Progenitor cell of endocrine pancreas (in vitro differentiated cells): ENCODE results near the gene PDZD2. TPM values are rescaled to one million over a fixed set of nuclear protein-coding genes. Genes with fewer than 3 reads are reported as not detected.

Experiments used
- DNase-seq: peaks from one replicate; pipeline ENCODE4 v3.0.0; 2021; ENCODE audit warnings: low spot score; ENCODE audit not compliant: unreplicated experiment
- H3K27ac Mint-ChIP-seq: 2 replicates; pipeline ENCODE4 v1.8.0; 2021; ENCODE audit warnings: mild to moderate bottlenecking, moderate library complexity, mixed read lengths
- H3K27me3 Mint-ChIP-seq: 2 replicates; pipeline ENCODE4 v1.8.0; 2021; ENCODE audit warnings: mixed read lengths
- H3K36me3 Mint-ChIP-seq: 2 replicates; pipeline ENCODE4 v1.8.0; 2022; ENCODE audit warnings: mixed read lengths; ENCODE audit not compliant: insufficient read depth
- H3K4me1 Mint-ChIP-seq: 2 replicates; pipeline ENCODE4 v1.8.0; 2021; ENCODE audit warnings: low read depth, mixed read lengths
- H3K4me3 Mint-ChIP-seq: 2 replicates; pipeline ENCODE4 v1.8.0; 2021; ENCODE audit warnings: low read depth, mild to moderate bottlenecking, moderate library complexity, mixed read lengths
- H3K9me3 Mint-ChIP-seq: 2 replicates; pipeline ENCODE4 v1.8.0; 2021; ENCODE audit warnings: low read depth, mixed read lengths
- total RNA-seq: library from RNA; stranded (reverse); gene quantifications from 2 replicates; pipeline ENCODE4 v1.2.1, GENCODE V29; 2021
- TF ChIP-seq, protein P1 (sequence below): fragments of 200-600 bp; sonication (generic); IDR thresholded peaks from one replicate; pipeline ENCODE4 v1.5.0; 2021; ENCODE audit warnings: antibody characterized with exemption, mild to moderate bottlenecking; ENCODE audit not compliant: unreplicated experiment

Gene PDZD2
- total RNA-seq, 1 donor from 2014 or later, result 3.1 TPM

DNA sequence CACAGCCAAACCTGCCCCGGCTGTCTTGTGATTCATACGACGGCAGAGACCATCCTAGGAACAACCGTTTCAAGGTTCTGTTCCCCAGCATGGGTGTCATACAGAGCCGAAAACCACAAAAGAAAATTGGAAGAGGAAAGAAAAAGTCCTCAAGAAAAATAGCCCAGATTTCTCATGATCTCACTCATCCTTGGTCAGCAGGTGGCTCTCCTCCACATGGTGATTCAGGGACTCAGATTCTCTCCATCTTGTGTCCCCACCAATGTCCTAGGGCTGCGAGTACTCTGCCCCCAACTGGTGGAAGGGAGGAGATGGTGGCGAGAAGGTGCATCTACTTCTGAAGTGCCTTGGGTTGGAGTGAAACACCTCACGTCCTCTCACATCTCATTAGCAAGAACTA lies 25.6 kb downstream of the PDZD2 start:
- H3K27me3 Mint-ChIP-seq, result peaks cover 3% of the 10 kb centered on the region
- H3K27ac Mint-ChIP-seq, result no peak overlapping the region
- H3K4me3 Mint-ChIP-seq, result no peak overlapping the region
- peaks cover 2% of the 10 kb centered on the region for H3K9me3 Mint-ChIP-seq
- no peaks in the 10 kb centered on the region for H3K36me3 Mint-ChIP-seq
- TF ChIP-seq, protein P1, sequence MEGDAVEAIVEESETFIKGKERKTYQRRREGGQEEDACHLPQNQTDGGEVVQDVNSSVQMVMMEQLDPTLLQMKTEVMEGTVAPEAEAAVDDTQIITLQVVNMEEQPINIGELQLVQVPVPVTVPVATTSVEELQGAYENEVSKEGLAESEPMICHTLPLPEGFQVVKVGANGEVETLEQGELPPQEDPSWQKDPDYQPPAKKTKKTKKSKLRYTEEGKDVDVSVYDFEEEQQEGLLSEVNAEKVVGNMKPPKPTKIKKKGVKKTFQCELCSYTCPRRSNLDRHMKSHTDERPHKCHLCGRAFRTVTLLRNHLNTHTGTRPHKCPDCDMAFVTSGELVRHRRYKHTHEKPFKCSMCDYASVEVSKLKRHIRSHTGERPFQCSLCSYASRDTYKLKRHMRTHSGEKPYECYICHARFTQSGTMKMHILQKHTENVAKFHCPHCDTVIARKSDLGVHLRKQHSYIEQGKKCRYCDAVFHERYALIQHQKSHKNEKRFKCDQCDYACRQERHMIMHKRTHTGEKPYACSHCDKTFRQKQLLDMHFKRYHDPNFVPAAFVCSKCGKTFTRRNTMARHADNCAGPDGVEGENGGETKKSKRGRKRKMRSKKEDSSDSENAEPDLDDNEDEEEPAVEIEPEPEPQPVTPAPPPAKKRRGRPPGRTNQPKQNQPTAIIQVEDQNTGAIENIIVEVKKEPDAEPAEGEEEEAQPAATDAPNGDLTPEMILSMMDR, result peak; percentile 17
- H3K4me1 Mint-ChIP-seq, result no peaks in the 10 kb centered on the region
- no peak for DNase-seq

DNA sequence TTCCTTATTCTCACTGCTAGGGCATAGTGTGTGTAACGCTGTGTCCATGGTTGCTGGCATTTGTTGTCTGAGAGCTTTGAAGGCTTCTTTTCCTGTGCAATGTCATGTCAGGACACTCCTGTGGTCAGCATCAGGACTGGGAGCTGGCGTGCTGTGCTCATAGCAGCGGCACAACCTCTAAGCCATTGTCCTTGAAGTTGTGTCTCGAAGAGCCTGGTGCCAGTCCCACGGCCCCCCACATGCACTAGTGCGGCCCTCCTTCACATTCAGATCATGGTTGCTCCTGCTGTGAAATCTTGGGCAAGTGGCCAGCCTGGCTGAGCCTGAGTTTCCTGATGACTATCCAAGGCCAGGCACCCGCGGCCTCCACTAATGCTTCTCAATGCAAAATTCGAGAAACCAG lies 32.4 kb downstream of the PDZD2 start:
- no peak for DNase-seq
- Mint-ChIP-seq H3K4me3 (no peak overlapping the region), H3K27ac (no peak overlapping the region), H3K4me1 (no peaks in the 10 kb centered on the region), H3K9me3 (no peaks in the 10 kb centered on the region), H3K36me3 (no peaks in the 10 kb centered on the region), H3K27me3 (no peaks in the 10 kb centered on the region)
- TF ChIP-seq, protein P1, result no peak

DNA sequence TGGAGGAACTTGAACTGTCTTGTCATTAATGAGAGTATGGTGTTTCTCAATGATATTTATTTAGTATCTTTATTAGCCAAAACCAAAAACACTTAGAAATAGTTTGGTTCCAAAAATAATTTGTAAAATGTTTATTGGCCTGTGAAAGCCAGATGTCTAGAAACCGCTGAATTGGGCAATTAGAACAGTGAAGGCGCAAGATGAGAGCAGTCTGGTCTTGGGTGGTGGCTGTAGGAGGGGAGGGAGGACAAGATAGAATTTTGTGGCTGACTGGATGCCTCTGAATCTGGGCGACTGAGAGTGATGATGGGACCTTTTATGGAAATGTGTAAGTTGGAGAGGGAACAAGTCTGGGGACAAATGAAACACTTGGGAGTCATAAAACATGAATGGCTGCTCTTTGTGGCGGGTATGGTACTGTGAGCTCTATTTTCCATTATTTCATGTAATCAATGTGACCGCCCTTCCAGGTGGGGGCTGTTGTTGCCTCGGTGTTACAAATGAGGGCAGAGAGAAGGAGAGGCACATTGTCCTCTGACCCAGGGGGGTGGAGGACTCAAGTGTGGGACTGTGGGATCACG lies 35.5 kb downstream of the PDZD2 start:
- Mint-ChIP-seq H3K36me3 (no peaks in the 10 kb centered on the region), H3K27me3 (no peaks in the 10 kb centered on the region), H3K4me1 (no peaks in the 10 kb centered on the region), H3K4me3 (no peak overlapping the region), H3K27ac (no peak overlapping the region), H3K9me3 (no peaks in the 10 kb centered on the region)
- no peak for DNase-seq
- TF ChIP-seq, protein P1, result no peak

DNA sequence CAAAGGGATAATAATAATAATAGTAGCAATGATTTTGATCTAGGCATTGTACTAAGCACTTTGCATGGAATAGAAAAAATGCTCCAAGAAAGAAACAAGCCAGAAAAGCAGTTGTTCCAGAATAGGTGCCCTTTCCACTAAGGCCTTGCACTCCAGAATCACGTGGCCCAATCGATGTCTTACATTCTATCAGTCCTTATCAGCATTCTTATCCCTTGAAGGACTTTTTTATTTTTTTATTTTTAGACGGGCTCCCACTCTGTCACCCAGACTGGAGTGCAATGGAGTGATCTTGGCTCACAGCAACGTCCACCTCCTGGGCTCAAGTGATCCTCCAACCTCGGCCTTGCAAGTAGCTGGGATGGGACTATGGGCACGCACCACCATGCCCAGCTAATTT lies 36.5 kb downstream of the PDZD2 start:
- no peaks in the 10 kb centered on the region for H3K9me3 Mint-ChIP-seq

DNA sequence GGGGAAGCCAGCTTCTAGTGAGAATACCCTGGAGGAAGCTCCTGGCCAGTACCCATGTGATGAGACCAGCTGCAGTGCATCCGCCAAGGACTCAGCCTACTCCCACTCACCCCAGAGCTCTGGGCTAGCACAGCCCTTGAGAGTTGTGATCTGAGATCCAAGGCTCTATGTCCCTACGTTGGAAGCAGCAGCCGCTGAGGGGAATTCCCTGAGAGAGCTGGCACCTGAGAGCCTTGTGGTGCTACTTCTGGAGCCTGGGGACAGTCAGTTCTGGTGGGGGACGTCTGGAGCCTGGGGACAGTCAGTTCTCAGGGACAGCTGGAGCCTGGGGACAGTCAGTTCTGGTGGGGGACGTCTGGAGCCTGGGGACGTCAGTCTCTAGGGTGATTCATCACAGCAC lies 39.2 kb downstream of the PDZD2 start:
- H3K27ac Mint-ChIP-seq, result no peak overlapping the region
- H3K36me3 Mint-ChIP-seq, result no peaks in the 10 kb centered on the region
- H3K9me3 Mint-ChIP-seq, result no peaks in the 10 kb centered on the region
- TF ChIP-seq, protein P1, result no peak
- peaks cover 8% of the 10 kb centered on the region for H3K4me1 Mint-ChIP-seq
- no peaks in the 10 kb centered on the region for H3K27me3 Mint-ChIP-seq
- DNase-seq, result no peak
- H3K4me3 Mint-ChIP-seq, result no peak overlapping the region

More for the DNA sequence above, 36.5 kb downstream of the PDZD2 start:
- Mint-ChIP-seq H3K36me3 (no peaks in the 10 kb centered on the region), H3K27ac (no peak overlapping the region), H3K4me3 (no peak overlapping the region), H3K4me1 (no peaks in the 10 kb centered on the region), H3K27me3 (no peaks in the 10 kb centered on the region)
- no peak for DNase-seq
- TF ChIP-seq, protein P1, result no peak
